Measurements from ENCODE around the gene GRIK5.

Gene GRIK5

GRCh38 chr19:42075364-42075615 is 5.3 kb upstream of the GRIK5 start:
- Mint-ChIP-seq H3K27ac (peak overlapping the region; percentile 100), H3K36me3 (ENCODE audit: low read depth) (peaks cover 47% of the 10 kb centered on the region), H3K4me3 (peak overlapping the region; percentile 100), H3K27me3 (no peaks in the 10 kb centered on the region), H3K4me1 (ENCODE audit: low read depth) (peaks cover 41% of the 10 kb centered on the region), H3K9me3 (no peaks in the 10 kb centered on the region)
- DNase-seq = no peak

GRCh38 chr19:42074513-42075363 is 4.7 kb upstream of the GRIK5 start:
- Mint-ChIP-seq H3K4me3 (peak overlapping the region; percentile 100), H3K4me1 (ENCODE audit: low read depth) (peaks cover 39% of the 10 kb centered on the region), H3K27me3 (no peaks in the 10 kb centered on the region), H3K9me3 (no peaks in the 10 kb centered on the region), H3K27ac (peak overlapping the region; percentile 100), H3K36me3 (ENCODE audit: low read depth) (peaks cover 41% of the 10 kb centered on the region)
- DNase-seq = peak; percentile 61

- Mint-ChIP-seq H3K4me3 (no peak overlapping the region), H3K36me3 (ENCODE audit: low read depth) (peaks cover 8% of the 10 kb centered on the region), H3K27ac (no peak overlapping the region), H3K27me3 (no peaks in the 10 kb centered on the region), H3K4me1 (ENCODE audit: low read depth) (peaks cover 11% of the 10 kb centered on the region), H3K9me3 (no peaks in the 10 kb centered on the region)
- no peak for DNase-seq
Observed at GRCh38 chr19:42071247-42071646, 1.2 kb upstream of the GRIK5 start.

- DNase-seq = no peak
- Mint-ChIP-seq H3K27me3 (peaks cover 10% of the 10 kb centered on the region), H3K9me3 (no peaks in the 10 kb centered on the region), H3K36me3 (ENCODE audit: low read depth) (no peaks in the 10 kb centered on the region), H3K27ac (no peak overlapping the region), H3K4me1 (ENCODE audit: low read depth) (no peaks in the 10 kb centered on the region), H3K4me3 (no peak overlapping the region)
Observed at GRCh38 chr19:42068756-42069571, 1.0 kb downstream of the GRIK5 start.

GRCh38 chr19:42068361-42068755 is 1.6 kb downstream of the GRIK5 start:
- Mint-ChIP-seq H3K27me3 (peaks cover 10% of the 10 kb centered on the region), H3K4me3 (no peak overlapping the region), H3K36me3 (ENCODE audit: low read depth) (no peaks in the 10 kb centered on the region), H3K4me1 (ENCODE audit: low read depth) (no peaks in the 10 kb centered on the region), H3K9me3 (no peaks in the 10 kb centered on the region), H3K27ac (no peak overlapping the region)
- no peak for DNase-seq

- Mint-ChIP-seq H3K27me3 (peaks cover 10% of the 10 kb centered on the region), H3K9me3 (no peaks in the 10 kb centered on the region)
Observed at GRCh38 chr19:42067315-42067888, 2.6 kb downstream of the GRIK5 start.

GRCh38 chr19:42066075-42066754 is 3.8 kb downstream of the GRIK5 start:
- Mint-ChIP-seq H3K27ac (no peak overlapping the region), H3K4me3 (no peak overlapping the region), H3K27me3 (peaks cover 10% of the 10 kb centered on the region), H3K36me3 (ENCODE audit: low read depth) (no peaks in the 10 kb centered on the region), H3K4me1 (ENCODE audit: low read depth) (no peaks in the 10 kb centered on the region), H3K9me3 (no peaks in the 10 kb centered on the region)
- no peak for DNase-seq

More at GRCh38 chr19:42067315-42067888, 2.6 kb downstream of the GRIK5 start:
- Mint-ChIP-seq H3K4me1 (ENCODE audit: low read depth) (no peaks in the 10 kb centered on the region), H3K4me3 (no peak overlapping the region), H3K27ac (no peak overlapping the region), H3K36me3 (ENCODE audit: low read depth) (no peaks in the 10 kb centered on the region)
- no peak for DNase-seq

GRCh38 chr19:42065511-42065910 is 4.5 kb downstream of the GRIK5 start:
- no peaks in the 10 kb centered on the region for H3K9me3 Mint-ChIP-seq
- no peak overlapping the region for H3K4me3 Mint-ChIP-seq
- H3K36me3 Mint-ChIP-seq (ENCODE audit: low read depth) = no peaks in the 10 kb centered on the region
- no peak for DNase-seq
- no peak overlapping the region for H3K27ac Mint-ChIP-seq
- peaks cover 10% of the 10 kb centered on the region for H3K27me3 Mint-ChIP-seq
- no peaks in the 10 kb centered on the region for H3K4me1 Mint-ChIP-seq (ENCODE audit: low read depth)

- H3K27me3 Mint-ChIP-seq = peaks cover 10% of the 10 kb centered on the region
- DNase-seq = no peak
- no peaks in the 10 kb centered on the region for H3K9me3 Mint-ChIP-seq
- H3K4me1 Mint-ChIP-seq (ENCODE audit: low read depth) = no peaks in the 10 kb centered on the region
- H3K36me3 Mint-ChIP-seq (ENCODE audit: low read depth) = no peaks in the 10 kb centered on the region
- no peak overlapping the region for H3K4me3 Mint-ChIP-seq
- H3K27ac Mint-ChIP-seq = no peak overlapping the region
Observed at GRCh38 chr19:42065051-42065450, 5.0 kb downstream of the GRIK5 start.

- H3K9me3 Mint-ChIP-seq = no peaks in the 10 kb centered on the region
- H3K27ac Mint-ChIP-seq = no peak overlapping the region
- no peak overlapping the region for H3K4me3 Mint-ChIP-seq
- no peak for DNase-seq
- H3K36me3 Mint-ChIP-seq (ENCODE audit: low read depth) = no peaks in the 10 kb centered on the region
- peaks cover 10% of the 10 kb centered on the region for H3K27me3 Mint-ChIP-seq
- H3K4me1 Mint-ChIP-seq (ENCODE audit: low read depth) = no peaks in the 10 kb centered on the region
Observed at GRCh38 chr19:42064432-42064831, 5.6 kb downstream of the GRIK5 start.

GRCh38 chr19:42062381-42062780 is 7.6 kb downstream of the GRIK5 start:
- Mint-ChIP-seq H3K27me3 (peaks cover 10% of the 10 kb centered on the region), H3K36me3 (ENCODE audit: low read depth) (no peaks in the 10 kb centered on the region), H3K27ac (no peak overlapping the region), H3K4me3 (no peak overlapping the region), H3K9me3 (no peaks in the 10 kb centered on the region), H3K4me1 (ENCODE audit: low read depth) (no peaks in the 10 kb centered on the region)
- no peak for DNase-seq

GRCh38 chr19:42060117-42060516 is 9.9 kb downstream of the GRIK5 start:
- DNase-seq = no peak
- Mint-ChIP-seq H3K4me3 (no peak overlapping the region), H3K9me3 (no peaks in the 10 kb centered on the region), H3K27me3 (peaks cover 8% of the 10 kb centered on the region), H3K36me3 (ENCODE audit: low read depth) (no peaks in the 10 kb centered on the region), H3K4me1 (ENCODE audit: low read depth) (no peaks in the 10 kb centered on the region), H3K27ac (no peak overlapping the region)

GRCh38 chr19:42059196-42059595 is 10.8 kb downstream of the GRIK5 start:
- H3K27ac Mint-ChIP-seq = no peak overlapping the region
- H3K4me1 Mint-ChIP-seq (ENCODE audit: low read depth) = no peaks in the 10 kb centered on the region
- H3K27me3 Mint-ChIP-seq = peaks cover 1% of the 10 kb centered on the region
- H3K4me3 Mint-ChIP-seq = no peak overlapping the region
- DNase-seq = no peak
- H3K36me3 Mint-ChIP-seq (ENCODE audit: low read depth) = no peaks in the 10 kb centered on the region
- no peaks in the 10 kb centered on the region for H3K9me3 Mint-ChIP-seq

GRCh38 chr19:42057846-42058245 is 12.2 kb downstream of the GRIK5 start:
- no peaks in the 10 kb centered on the region for H3K27me3 Mint-ChIP-seq
- no peak overlapping the region for H3K4me3 Mint-ChIP-seq
- H3K36me3 Mint-ChIP-seq (ENCODE audit: low read depth) = no peaks in the 10 kb centered on the region
- no peak overlapping the region for H3K27ac Mint-ChIP-seq
- H3K4me1 Mint-ChIP-seq (ENCODE audit: low read depth) = no peaks in the 10 kb centered on the region
- no peak for DNase-seq
- no peaks in the 10 kb centered on the region for H3K9me3 Mint-ChIP-seq

Measured in activated T-cell treated with anti-CD3 and anti-CD28 coated beads, Interleukin-2, amount 50 U/mL, for 24 hours (primary cell).